HG02981 (cell line): ENCODE data around the gene NALF2.
A peak's percentile ranks its signal among the peaks of the same experiment; 100 is the strongest.

Experiments
- ATAC-seq: cut with Tn5 transposase; IDR thresholded peaks from one replicate; pipeline ENCODE4 v1.9.1; 2021; ENCODE audit warnings: mild to moderate bottlenecking, moderate library complexity; ENCODE audit not compliant: unreplicated experiment

Gene NALF2

DNA sequence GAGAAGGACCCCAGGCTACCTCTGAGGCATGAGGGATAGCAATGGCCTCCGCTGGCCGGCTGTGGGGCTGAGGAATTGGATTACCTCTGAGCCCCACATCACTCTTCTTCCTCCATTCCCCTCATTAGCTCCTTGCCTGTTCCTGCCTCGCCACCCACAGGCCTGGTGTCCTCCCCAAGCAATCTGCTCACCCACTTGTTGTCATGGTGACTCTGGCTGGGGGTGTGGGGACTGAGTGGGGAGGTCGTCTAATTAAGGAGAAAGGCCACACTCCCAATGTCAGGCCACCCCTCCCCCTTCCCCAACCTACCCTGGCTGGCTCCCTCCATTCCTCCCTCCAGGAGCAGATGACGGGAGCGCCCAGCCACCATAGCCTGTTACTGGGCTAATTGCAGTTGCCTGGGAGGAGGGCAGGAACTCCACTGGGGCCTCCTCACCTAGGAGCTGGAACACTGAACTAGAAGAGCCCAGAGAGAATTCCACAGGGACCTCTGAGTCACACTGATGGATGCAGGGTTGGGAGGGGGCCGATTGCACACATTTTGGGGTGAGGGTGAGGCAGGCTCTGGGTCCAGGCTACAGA is 20.7 kb downstream of the NALF2 start:
- ATAC-seq, result no peak

DNA sequence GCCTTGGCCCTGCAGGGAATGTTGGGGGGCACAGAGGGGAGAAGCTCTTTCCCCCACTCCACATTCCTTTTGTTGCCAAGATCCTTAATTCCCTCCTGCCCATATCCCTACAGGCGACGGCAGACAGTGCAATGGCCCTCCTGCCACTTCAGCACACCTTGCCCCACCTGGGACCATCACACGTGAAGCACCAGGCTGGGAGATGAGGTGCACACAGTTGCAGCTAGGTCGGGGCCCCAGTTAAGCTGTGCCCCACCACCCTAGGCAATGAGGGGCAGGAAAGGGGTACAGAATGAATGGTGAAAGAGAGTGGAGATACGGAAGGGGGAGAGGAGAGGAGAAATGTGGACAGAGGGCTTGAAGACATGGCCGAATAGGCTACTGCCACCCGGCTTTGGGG is 26.2 kb downstream of the NALF2 start:
- ATAC-seq, result no peak

DNA sequence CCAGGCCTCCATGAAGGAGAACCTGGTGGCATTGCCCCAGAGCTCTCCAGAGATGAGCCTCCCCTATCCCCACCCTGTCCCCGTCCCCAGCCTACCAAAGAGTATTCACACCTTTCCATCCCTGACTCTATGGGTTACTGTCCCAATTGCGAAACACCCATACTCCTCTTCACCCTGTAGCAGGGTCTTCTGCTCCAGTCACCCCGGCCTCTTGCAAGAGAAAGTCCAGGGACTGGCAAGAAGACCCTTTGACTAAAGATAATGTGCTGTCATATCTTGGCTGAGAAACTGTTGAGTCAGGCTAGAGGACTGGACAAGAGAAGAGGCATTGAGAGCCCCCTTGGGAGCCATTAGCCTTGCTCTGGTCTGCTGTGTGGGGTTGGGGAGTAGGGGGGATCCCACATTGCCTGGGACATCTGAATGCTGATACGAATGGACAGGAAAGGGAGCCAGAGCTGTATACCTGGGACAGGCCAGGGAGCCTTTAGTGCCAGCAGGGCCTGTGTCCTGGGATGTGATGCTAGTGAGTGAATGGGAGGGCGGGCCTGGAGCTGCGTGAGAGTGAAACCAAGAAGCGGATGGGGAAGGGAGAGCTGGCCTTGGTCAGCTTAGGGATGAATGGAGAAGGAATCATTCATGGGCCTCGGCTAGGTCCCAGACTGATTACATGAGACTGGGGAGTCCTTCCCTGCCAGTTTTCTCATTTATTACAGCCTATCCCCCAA is 27.1 kb downstream of the NALF2 start:
- no peak for ATAC-seq

DNA sequence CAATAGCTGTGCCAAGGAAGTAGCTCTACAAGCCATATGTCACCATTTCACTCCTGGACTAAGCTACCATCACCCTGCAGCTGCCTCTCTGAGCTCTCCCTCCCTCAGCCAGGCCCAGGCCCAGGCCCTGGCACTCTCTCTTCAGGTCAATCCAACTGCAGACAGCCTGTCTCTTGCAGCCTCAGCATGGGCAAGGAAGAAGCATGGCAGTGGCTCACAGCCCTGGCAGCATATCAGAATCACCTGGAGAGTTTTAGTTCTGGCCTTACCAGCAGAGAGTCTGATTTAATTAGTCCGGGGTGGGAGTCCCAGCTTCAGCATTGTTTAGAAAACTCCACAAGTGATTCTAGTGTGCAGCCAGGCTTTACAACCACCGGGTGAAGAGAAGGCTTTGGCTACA is 31.5 kb downstream of the NALF2 start:
- ATAC-seq, result no peak

DNA sequence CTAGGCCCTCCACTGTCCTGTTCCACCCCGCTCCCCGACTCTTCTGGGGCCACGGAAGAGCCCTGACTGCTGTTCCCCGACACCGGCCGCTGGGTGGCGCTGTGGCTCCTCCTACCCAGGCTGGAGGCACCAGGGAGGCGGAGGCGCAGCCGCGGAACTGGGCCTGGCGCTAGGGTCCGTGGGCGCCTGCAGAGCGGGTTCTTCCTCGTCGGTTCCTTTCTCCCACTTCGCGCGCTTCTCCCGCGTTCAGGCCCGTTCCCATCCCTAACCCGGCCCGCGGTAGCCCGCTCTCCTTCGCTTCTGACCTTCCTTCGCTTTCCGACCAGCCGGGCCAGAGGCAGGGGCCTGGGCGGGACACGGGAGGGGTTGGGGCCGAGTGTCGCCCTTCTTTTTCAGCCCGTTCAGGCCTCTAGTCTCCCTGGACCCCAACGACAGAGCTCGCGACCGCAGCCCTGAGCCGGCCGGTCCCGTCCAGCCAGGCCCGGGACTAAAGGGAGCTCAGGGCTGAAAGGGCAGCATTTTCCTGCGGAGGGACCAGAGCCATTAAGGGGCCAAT is 34.3 kb downstream of the NALF2 start:
- ATAC-seq, result peak; percentile 89

DNA sequence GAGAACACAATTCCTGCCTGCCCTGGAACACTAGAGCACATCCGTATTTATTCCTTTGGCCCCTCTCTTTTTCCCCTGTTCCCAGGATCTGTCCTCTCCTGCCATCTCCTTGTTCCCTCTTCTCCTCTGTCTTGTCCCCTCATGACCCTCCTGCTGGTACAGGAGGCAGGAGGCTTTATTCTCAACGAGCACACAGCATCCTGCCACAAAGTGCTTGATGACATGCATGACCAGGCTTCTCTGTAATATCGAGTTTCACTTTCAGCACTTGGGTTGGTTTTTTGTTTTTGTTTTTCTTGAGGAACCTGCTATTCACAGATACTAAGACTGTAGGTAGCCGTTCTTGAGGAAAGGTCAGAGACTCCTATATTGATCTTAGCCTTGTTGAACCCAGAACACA is 35.3 kb downstream of the NALF2 start:
- ATAC-seq, result no peak

DNA sequence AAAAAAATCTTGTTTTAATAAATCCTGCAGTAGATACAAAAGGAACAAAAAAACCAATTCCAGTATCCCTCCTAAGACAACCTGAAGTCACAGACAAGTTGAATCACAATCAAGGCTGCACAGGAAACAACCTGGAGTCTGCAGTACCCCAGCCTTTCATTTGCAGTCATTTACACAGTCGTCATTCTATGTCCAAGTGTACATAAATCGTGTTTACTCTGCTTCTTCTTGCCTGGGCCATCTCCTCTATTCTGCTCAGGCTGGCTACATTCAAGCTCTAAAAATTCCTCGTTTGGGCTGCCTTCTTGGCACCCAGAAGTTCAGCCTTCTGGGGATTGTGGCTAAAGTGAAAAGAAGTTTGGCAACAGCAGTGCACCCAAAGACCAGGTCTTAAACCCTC is 37.8 kb downstream of the NALF2 start:
- ATAC-seq, result no peak

DNA sequence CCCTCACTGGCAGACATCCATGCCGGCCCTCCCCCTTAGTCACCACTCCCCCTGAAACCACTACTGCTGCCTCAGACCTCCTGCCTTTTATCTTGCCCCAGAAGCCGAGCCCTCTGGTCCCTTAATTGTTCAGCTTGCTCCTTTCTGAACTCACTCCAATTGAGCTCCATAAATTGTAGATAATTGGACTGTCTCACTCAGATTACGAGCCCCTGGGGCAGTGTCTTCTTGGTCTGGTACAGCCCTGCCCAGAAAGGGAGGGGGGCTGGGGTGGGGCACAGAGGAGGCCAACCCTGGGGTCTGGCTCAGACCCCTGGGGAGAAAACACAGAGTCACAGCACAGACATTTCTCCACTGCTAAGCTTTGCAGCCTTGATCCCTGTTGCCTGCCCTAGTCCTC is 39.4 kb downstream of the NALF2 start:
- no peak for ATAC-seq

DNA sequence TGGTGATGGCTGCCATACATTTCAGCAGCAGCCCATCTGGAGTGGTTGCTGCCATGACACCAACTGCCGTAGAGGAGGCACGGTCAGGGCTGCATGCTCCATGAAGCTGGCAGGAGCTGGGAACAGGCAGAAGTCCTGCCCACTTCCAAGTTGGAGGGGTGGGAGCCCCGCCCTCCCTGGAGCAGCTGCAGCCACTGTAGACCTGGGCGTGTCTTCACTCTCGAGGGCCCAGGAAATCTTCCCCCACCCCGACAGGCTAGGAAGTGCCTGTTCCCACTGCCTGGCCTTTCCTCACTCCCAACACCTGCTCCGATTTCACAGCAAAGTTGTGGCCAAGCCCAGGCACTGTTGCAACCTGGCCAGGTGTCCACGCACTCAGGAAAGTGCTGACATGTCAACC is 42.3 kb downstream of the NALF2 start:
- ATAC-seq, result no peak

DNA sequence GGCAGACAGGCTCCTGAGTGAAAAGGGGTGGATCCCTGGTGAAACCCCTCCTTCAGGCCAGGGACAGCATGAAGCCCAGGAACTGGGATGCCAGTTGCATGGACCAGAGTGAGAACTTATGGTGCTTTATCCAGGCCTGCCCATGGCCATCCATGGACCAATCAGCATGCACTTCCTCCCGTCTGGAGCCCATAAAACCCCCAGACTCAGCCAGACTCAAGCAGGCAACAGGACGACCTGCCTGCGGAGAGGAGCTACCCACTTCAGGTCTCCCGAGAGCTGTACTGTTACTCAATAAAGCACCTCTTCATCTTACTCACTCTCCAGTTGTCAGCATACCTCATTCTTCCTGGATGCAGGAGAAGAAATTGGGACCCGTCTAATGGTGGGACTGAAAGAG is 42.9 kb downstream of the NALF2 start:
- ATAC-seq, result no peak

DNA sequence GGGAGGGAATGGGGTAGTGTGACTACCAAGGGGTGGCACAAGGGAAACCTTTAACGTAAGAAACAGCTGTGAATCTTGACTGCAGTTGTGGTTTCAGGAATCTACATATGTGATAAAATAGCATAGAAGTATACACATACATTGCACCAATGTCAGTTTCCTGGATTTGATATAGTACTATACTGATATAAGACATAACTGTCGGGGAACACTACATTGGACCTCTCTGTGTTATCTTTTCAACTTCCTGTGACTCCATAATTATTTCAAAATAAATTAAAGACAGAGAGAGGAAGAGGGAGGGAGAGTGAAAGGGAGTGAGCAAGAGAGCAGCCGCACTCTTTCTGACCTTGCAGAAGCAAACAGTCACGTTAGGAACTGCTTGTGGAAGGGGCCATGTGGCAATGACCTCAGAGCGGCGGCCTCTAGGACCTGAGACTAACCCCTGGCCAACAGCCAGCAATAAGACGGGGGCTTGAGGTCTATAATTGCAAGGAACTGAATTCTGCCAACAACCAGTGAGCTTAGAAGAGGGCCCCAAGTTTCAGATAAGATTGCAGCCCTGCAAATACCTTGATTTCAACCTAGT is 47.4 kb downstream of the NALF2 start:
- no peak for ATAC-seq

DNA sequence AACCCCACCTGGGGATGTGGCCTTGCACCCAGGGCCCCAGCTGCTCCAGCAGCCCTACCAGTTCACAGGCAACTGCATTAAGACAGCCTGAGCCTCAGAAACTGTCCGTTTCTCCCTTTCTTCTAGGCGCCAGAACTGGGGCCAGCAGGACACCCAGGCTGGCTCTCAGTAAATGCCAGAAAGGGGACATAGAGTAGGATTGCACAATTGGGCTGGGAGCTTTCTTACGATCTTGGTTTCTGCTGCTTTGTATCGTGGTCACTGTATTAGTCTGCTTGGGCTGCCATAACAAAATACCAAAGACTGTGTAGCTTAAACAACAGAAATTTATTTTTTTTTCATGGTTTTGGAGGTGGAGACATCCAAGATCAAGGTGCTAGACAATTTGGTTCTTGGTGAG is 48.4 kb downstream of the NALF2 start:
- ATAC-seq, result no peak
